Uterus (tissue), 4 donors: ENCODE data around the gene TRPV2. TPM values are rescaled to one million over a fixed set of nuclear protein-coding genes. Genes with fewer than 3 reads are reported as not detected.

Experiments
- DNase-seq, 2 donors: peaks; one replicate each; pipeline ENCODE4 v3.0.0-alpha.2; 2019 to 2020
- H3K27ac ChIP-seq, 2 donors: fragments of 200-600 bp; sonication (generic); 1 replicate in 1 of 2; 2 replicates in 1 of 2; pipeline ENCODE4 v1.5.1; 2016 to 2018
- H3K27me3 ChIP-seq, 2 donors: fragments of 200-600 bp; sonication (generic); one replicate each; pipeline ENCODE4 v1.5.1; 2018 to 2019; ENCODE audit warnings: control low read depth in 1 of 2
- H3K36me3 ChIP-seq, 2 donors: fragments of 200-600 bp; sonication (generic); one replicate each; pipeline ENCODE4 v1.5.1; 2019; ENCODE audit warnings: control low read depth in 1 of 2
- H3K4me1 ChIP-seq, 2 donors: fragments of 200-600 bp; sonication (generic); one replicate each; pipeline ENCODE4 v1.5.1; 2018 to 2019; ENCODE audit warnings: control low read depth in 1 of 2
- H3K4me3 ChIP-seq, 2 donors: fragments of 200-600 bp; sonication (generic); 1 replicate in 1 of 2; 2 replicates in 1 of 2; pipeline ENCODE4 v1.5.1; 2018 to 2019; ENCODE audit warnings: mild to moderate bottlenecking in 1 of 2
- H3K9me3 ChIP-seq, 2 donors: fragments of 200-600 bp; sonication (generic); one replicate each; pipeline ENCODE4 v1.5.1; 2019; ENCODE audit warnings: control low read depth in 1 of 2
- CTCF ChIP-seq, 4 experiments: fragments of 200-600 bp in 2 of 4; fragments of 450-650 bp in 2 of 4; sonication (generic) in 2 of 4; IDR thresholded peaks; one replicate each; pipeline ENCODE4 v1.5.1; 2016 to 2019; ENCODE audit warnings: antibody characterized with exemption in 4 of 4, mild to moderate bottlenecking in 2 of 4, moderate library complexity in 1 of 4
- POLR2A ChIP-seq, 2 donors: fragments of 450-650 bp; IDR thresholded peaks; one replicate each; pipeline ENCODE4 v1.6.1; 2016; ENCODE audit warnings: antibody characterized with exemption in 2 of 2, mild to moderate bottlenecking in 1 of 2, moderate library complexity in 1 of 2
- intact Hi-C: fragments of 100-400 bp; cut with DNase I; formaldehyde crosslinking; loops from one replicate; pipeline ENCODE4 v1.15.1; 2023; ENCODE audit warnings: low total_unique reads
- total RNA-seq, 4 donors: library from RNA; depleted of rRNA in 3 of 4; stranded (reverse); fragments of >200 nt in 3 of 4; gene quantifications; one replicate each; pipeline versions ENCODE4 v1.1.0 to v1.2.4, GENCODE V29; 2014 to 2023
- donor health status: DM: yes; HTN: yes; CAD: no.

Gene TRPV2
- total RNA-seq, 4 donors from 2014 or later = 6.2 to 26.2 (median 12.9) TPM

GRCh38 chr17:16423226-16423872, 8.0 kb downstream of the TRPV2 start:
- no peak for TF ChIP-seq CTCF (IDR thresholded peaks at IDR 0.05)
- no peak for TF ChIP-seq POLR2A (IDR thresholded peaks at IDR 0.05)
- no peaks in the 10 kb centered on the region for H3K36me3 ChIP-seq
- H3K27ac ChIP-seq = no peak overlapping the region
- H3K27me3 ChIP-seq = no peaks in the 10 kb centered on the region
- H3K4me3 ChIP-seq = no peak overlapping the region
- DNase-seq = no peak
- intact Hi-C loops = no loop called here
- H3K9me3 ChIP-seq = no peaks in the 10 kb centered on the region
- H3K4me1 ChIP-seq = peaks cover 0 to 11% of the 10 kb centered on the region in 2 donors

DNA sequence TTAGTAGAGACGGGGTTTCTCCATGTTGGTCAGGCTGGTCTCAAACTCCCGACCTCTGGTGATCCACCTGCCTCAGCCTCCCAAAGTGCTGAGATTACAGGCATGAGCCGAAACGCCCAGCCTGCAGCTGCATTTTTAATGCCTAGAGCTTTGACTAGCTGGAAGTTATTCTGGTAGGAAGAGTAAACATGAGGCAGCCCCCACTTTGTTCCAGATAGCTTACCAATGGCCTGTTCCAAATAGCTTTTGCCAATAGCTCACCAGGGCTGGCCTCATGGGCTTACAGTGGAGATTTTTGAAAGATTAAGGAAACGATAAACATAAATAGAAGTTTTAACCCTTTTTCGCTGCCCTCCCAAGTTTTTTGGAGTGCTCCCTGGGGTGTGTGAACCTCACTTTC, 9.8 kb downstream of the TRPV2 start:
- no peaks in the 10 kb centered on the region for H3K4me1 ChIP-seq
- H3K27ac ChIP-seq = no peak overlapping the region
- TF ChIP-seq POLR2A (IDR thresholded peaks at IDR 0.05) (no peak), CTCF (IDR thresholded peaks at IDR 0.05) (no peak)
- H3K27me3 ChIP-seq = no peaks in the 10 kb centered on the region
- intact Hi-C loops = no loop called here
- no peak overlapping the region for H3K4me3 ChIP-seq
- DNase-seq = no peak
- H3K36me3 ChIP-seq = no peaks in the 10 kb centered on the region
- no peaks in the 10 kb centered on the region for H3K9me3 ChIP-seq

DNA sequence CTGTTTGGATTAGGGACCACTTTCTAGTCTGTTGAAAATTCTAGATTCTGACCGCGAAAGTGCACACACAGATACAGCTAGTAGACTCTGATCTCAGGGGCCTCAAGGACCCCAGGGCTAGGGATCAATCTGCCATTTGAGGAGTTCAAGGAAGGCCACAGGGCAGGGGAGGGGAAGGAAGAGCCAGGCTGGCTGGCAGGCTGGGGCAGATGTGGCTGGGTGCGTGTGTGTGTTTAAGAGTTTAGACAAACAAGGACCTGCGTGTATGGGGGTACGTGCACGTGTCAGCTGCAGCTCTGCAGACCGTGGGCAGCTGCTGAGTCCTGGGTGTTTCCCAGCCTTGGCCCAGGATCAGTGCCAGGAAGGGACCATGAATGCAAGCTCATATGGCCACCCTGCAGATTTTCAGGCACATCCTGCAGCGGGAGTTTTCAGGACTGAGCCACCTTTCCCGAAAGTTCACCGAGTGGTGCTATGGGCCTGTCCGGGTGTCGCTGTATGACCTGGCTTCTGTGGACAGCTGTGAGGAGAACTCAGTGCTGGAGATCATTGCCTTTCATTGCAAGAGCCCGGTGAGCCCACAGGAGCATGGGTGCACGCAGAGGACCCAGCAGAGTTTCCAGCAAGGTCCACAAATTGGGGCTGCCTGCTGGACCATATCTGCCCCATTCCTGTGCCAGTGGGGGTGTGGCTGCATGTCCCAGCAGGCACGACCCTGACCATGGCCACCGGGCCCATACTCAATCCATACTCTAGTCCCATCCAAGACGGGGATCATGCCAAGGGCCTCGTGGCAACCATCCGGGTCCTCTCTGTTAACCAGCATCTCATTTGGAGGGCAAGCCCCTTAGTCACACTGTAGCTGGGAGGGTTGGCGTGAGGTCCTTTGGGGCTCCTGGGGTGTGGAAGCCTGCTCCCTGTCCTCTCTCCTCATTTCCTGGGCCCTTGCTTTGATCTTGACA, 10.6 kb downstream of the TRPV2 start:
- TF ChIP-seq POLR2A (IDR thresholded peaks at IDR 0.05) (no peak), CTCF (IDR thresholded peaks at IDR 0.05) (no peak)
- no peak for DNase-seq
- Histone ChIP-seq H3K9me3 (no peaks in the 10 kb centered on the region), H3K4me3 (no peak overlapping the region), H3K4me1 (no peaks in the 10 kb centered on the region), H3K27me3 (no peaks in the 10 kb centered on the region), H3K27ac (no peak overlapping the region), H3K36me3 (no peaks in the 10 kb centered on the region)
- intact Hi-C loops = no loop called here

DNA sequence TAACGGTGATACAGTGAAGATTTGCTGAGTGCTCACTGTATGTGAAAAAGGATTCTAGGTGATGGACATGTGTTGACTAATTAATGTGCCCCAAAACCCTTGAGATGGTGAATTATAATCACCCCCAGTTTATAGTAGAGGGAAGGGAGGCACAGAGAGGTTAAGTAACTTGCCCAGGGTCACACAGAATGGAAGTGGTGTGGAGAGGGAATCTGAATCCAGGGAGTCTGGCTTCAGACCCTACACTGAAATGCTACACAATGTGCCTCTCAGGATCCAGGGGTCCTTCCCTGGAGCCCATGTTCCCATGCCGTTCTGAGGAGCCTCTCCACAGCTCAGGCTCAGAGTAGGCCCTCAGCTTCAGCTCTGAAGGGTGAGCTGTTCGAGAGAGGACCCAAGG, 11.6 kb downstream of the TRPV2 start:
- no peaks in the 10 kb centered on the region for H3K4me1 ChIP-seq
- DNase-seq = no peak
- no peaks in the 10 kb centered on the region for H3K9me3 ChIP-seq
- intact Hi-C loops = no loop called here
- no peak overlapping the region for H3K4me3 ChIP-seq
- no peaks in the 10 kb centered on the region for H3K27me3 ChIP-seq
- TF ChIP-seq CTCF (IDR thresholded peaks at IDR 0.05) (no peak), POLR2A (IDR thresholded peaks at IDR 0.05) (no peak)
- H3K27ac ChIP-seq = no peak overlapping the region
- no peaks in the 10 kb centered on the region for H3K36me3 ChIP-seq
